Stimulated activated CD8-positive, alpha-beta memory T cell treated with anti-CD3 and anti-CD28 coated beads, Interleukin-4, amount 100 ng/mL, for 1 hour (primary cell): ENCODE data around the gene GPR107.
A peak's percentile ranks its signal among the peaks of the same experiment; 100 is the strongest.

Experiments
- DNase-seq, 2 donors: peaks; one replicate each; pipeline ENCODE4 v3.0.0-alpha.2; 2020; ENCODE audit warnings: low read depth in 2 of 2, low spot score in 1 of 2

GPR107 gene

DNA sequence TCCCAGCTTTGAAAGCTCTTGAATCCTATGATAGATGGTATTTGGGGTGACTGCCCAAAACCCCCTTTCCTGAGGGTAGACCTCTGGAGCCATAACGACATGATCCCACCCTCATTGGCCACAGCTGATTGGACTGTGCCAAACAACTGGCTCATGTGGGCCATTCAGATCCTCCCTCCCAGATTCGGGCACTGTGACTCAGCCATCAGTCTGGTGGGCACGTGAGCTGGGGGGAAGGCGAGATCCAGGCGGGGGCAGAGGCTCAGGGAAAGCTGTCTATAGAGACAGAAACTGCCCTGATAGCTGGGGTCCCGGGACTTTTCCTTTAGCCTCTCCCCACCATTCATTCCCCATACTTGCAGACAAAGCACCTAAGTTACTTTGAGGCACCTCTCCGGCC, 103.4 kb downstream of the GPR107 start:
- DNase-seq = no peak

DNA sequence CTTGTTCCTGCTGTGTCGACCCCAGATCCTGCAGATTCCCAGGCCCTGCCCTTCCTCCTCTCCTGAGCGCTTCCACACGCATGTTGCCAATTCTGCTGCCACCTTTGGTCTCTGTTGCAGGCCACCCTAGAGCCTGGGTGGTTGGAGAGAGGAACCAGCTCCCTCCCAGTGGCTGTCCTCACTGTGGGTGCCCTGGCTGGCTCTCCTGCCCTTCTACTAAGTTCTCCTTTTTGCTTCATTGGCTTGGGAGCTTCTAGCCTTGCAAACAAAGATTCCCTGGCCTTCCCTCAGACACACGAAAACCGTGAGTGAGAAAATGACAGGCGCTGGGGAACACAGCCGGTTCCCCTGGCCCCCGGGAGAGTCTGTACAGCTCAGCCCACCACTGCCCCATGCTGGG, 104.3 kb downstream of the GPR107 start:
- DNase-seq = no peak

- DNase-seq = no peak
These were observed 105.4 kb downstream of the GPR107 start for GRCh38 chr9:130159057-130159456.

DNA sequence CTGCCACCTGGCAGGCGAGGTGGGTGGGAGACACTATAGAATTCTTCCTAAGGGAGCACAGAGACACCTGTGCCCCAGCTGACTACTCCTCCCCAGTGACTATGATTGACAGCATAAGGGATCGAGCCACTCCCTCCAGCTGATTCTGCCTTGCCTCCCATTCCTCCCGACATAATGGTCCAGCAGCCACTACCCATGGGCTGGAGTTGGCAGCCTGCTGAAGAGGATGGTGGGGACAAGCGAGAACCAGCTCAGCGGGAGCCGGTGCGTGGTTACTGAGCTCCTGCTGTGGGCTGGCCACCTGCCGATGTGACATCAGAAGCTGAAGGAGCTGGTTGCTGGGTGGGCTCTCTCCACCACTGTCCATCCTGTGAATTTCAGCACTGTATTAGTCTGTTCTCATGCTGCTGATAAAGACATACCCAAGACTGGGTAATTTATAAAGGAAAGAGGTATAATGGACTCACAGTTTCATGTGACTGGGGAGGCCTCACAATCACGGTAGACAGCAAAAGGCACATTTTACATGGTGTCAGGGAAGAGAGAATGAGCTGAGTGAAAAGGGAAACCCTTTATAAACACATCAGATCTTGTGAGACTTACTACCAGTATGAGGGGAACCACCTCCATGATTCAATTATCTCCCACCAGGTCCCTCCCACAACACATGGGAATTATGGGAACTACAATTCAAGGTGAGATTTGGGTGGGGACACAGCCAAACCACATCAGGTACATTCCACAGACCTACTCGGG, 106.4 kb downstream of the GPR107 start:
- DNase-seq = no peak

- DNase-seq = no peak
These were observed 107.3 kb downstream of the GPR107 start for GRCh38 chr9:130160862-130161470.

DNA sequence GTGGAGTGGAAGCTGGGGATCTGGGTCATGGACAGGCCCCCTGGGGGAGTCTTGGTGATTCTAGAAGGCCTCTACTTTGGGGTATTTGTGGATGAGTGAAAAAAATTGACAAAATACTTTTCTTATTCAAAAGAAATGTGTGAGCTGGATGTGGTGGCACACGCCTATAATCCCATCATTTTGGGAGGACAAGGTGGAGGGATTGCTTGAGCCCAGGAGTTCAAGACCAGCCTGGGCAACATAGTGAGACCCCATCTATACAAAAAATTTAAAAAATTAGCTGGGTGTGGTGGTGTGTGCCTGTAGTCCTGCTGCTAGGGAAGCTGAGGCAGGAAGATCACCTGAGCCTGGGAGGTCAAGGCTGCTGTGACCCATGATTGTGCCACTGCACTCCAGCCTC, 111.9 kb downstream of the GPR107 start:
- DNase-seq = no peak

DNA sequence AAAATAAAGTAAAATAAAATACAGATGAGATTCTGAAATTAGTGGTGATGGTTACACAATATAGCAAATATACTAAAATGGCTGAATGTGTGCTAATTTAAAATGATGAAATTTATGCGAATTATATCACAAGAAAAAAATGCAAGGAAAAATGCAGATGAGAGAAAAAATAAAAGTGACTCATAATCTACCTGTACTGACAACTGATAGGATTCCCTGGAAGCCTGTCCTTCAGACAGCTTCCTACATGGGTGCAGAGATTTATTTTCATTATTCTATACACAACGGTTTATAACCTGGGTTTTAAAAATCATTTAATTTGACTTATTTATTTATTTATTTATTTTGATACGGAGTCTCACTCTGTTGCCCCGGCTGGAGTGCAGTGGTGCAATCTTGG, 112.7 kb downstream of the GPR107 start:
- no peak for DNase-seq

GRCh38 chr9:130167927-130168326, 114.2 kb downstream of the GPR107 start:
- no peak for DNase-seq

DNA sequence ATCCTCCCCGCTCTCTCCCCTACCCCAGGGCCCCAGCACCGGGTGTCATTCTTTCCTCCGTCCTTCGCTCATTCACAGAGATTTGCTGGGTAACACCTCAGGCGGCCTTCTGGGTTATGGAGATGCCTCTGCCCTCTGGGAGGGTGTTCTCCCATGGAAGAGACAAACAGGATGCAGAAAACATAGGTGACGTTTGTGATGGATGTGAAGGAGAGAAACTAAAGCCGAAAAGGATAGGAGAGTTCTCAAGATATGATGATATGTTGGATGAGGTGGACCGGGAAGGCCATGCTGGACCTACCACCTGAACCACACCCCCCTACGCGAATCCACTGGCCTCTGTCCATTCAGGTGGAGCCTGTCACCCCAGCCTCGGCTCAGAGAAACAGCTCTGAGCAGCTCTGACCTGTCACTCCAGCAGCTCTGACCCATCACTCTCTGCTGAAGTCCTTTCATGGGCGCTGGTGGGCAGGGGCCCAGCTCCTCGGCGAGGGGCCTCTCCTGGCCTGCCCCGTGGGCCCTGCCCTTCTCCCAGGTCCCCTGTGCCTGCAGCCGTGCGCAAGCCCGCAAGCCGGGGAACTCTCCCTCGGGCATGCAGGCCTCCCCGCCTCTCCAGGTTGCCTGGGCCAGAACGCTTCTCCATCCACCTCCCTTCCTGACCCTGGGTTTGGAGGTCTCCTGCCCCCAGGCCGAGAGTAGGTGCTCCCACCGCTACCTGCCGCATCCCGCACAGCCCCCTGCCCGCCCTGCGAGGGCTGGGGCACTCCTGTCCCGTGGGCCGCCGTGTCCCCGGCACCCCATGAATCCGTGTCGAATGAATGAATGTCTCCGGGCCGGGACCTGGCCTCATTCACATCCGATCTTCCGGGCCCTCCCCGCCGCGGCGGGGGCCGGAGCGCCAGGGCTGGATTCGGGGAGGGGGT, 117.8 kb downstream of the GPR107 start:
- DNase-seq = no peak

DNA sequence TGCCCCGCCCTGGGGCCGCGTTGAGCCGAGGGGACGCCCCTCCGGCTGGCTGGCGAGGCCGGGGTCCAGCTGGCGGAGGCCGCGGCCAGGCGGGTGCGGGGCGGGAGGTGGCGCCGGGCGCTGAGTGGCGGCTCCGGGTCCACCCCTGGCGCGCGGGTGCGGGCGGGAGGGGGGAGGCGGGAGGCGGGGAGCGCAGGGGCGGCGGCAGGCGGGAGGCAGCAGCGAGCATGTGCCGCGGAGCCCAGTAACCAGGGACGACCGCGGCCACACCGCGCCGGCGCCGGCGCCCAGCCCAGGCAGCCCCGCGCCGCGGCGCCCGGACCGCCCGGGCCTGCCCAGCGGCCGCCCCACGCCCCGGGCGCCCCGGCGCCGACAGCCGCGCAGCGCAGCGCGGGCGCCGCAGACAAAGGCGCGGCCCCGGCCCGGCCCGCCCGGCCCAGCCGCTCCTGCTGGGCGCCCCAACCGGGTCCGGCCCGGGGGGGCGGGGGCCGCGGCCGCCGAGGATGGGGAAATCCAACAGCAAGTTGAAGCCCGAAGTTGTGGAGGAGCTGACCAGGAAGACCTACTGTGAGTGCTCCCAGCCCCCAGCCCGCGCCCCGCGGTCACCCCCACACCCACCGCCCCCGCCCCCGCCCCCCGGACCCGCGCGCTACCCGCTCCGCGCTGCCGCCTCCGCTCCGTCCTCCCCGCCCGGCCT, 118.6 kb downstream of the GPR107 start, which contains the start of gene NCS1:
Gene NCS1 (plus strand): TSS at position 244 of the 697 bp plus-strand sequence. CDS start 260 bp downstream, at position 504.
- DNase-seq = peak in 1 of 2 donors; percentile 12

DNA sequence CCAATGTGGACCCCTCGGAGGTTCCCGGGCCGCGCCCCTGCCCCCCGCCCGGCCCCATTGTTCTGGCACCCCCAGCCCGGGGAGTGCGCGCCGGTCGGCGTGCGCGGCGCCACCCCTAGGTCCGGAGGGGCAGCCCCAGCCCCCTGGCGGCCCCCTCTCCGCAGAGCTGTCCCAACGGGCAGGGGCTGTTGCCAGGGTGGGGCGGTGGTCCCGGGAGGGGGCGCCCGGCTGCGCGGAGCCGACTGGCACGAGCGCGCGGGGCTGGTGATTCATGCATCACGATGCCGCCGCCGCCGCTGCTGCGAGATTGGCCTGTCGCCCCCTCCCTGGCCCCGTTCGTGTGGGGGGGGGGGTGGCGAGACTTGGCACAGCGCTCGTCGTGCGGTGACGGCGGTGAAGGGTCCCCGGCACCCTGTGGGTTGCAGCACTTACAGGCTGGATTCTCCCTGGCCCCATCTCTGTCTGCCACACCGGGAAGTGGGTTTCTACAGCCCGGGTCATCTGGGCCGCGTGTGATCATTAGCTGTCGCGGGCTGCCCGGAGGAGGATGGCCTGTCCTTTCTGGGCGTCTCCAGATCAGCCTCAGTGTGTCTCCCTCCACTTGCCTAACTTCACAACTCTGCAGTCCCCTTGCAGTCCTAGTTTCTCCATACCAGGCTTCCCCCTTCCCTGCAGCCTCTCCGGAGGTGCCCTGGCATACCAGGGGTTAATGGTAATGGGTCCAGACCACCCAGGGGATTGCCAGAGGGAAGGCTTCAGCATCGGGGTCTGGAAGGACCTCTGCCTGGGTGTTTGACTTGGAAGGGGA, 119.4 kb downstream of the GPR107 start:
- peak; percentile 10 to 14 for DNase-seq

- DNase-seq = no peak
These were observed 119.9 kb downstream of the GPR107 start for GRCh38 chr9:130173666-130173983.

DNA sequence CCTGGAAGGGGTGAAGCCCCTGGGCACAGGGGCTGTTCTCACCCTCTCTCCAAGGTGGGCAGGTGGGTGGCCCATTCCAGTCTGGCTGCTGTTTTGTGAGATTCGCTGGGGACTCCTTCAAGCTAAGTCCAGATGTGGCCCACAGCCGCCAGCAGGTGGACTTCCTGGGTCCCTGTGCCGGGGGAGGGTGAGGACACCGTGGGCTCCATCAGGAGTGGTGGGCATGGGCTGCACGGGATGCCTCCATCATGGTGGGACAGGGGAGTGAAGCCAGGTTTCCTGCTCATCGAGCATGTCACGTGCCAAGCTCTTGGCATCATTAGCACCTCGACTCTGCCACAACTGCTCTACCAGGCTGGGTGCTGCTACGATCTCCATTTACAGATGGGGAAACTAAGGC, 120.3 kb downstream of the GPR107 start:
- DNase-seq = no peak

- no peak for DNase-seq
These were observed 121.2 kb downstream of the GPR107 start for GRCh38 chr9:130174920-130175321.

- no peak for DNase-seq
These were observed 121.6 kb downstream of the GPR107 start for GRCh38 chr9:130175355-130175754.

DNA sequence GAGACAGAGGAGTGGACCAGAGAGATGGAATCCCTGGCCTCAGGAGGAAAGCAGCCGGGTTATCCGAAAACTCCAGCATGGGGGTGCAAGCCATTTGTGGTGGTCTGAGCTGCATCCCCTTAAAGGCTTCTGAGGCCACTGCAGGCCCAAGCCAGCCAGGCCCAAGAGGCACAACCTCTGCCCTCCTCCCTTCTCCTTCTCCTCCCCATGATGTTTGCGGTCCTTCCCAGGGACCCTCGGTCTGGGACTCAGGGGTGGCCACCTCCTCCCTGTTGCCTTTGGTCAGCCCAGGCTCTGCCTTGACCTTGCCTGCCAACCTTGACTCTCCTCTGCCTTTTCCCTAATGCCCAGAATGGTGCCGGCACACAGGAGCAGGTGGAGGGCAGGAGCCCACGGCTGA, 123.1 kb downstream of the GPR107 start:
- DNase-seq = no peak

- DNase-seq = no peak
These were observed 124.4 kb downstream of the GPR107 start for GRCh38 chr9:130177898-130178805.

DNA sequence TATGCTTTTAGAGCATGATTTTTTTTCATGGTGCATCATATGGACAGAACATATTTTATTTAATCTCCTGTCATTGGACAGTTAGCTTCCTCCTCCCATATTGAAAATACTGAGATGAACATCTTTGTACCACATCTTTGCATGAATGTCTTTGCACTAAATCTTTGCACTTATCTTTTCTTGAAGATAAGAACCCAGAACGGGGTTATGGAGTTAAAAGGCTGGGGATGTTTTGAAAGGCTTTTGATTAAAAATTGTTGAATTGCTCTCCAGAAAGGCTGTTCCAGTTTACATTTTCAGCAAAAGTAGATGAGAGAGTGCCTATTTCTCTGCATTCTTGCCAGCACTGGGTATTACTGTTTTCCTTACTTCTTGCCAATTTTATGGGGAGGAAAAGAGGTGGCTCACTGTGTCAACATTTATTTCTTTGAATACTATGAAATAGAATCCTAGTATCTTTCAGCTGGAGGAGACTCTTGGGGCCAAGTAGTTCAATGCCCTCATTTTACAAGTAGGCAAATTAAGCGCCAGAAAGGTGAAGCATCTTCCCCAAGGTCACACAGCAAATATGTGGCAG, 125.7 kb downstream of the GPR107 start:
- DNase-seq = no peak

GRCh38 chr9:130180516-130180915, 126.8 kb downstream of the GPR107 start:
- no peak for DNase-seq
